SU-DHL-6 (cell line): ENCODE data around the gene SETD4.

ENCODE experiments used
- CTCF ChIP-seq: fragments of 200-600 bp; sonication (generic); IDR thresholded peaks from one replicate; pipeline ENCODE4 v1.5.1; 2017; ENCODE audit warnings: antibody characterized with exemption, mild to moderate bottlenecking, low read length, moderate library complexity; ENCODE audit not compliant: insufficient read depth, poor library complexity, severe bottlenecking
- EZH2phosphoT487 ChIP-seq: fragments of 200-600 bp; sonication (generic), shearing (Covaris generic); conservative IDR thresholded peaks from 2 replicates; pipeline ENCODE4 v1.6.1; 2018; ENCODE audit warnings: mild to moderate bottlenecking, antibody characterized with exemption, low read length, moderate library complexity, mixed read lengths

GRCh38 chr21:36105327-36105842 lies 45.1 kb upstream of the SETD4 start:
- TF ChIP-seq CTCF (no peak), EZH2phosphoT487 (no peak)
